ENCODE measurements around the gene DTX3.

GRCh38 chr12:57626111-57626920 is 21.7 kb downstream of the DTX3 start:
- TF ChIP-seq GATA2 (IDR thresholded peaks at IDR 0.05; ENCODE audit: low read depth, low read length) (no peak), GATA3 (IDR thresholded peaks at IDR 0.05; ENCODE audit: low read depth, low read length) (no peak)

All from SH-SY5Y (cell line).